ENCODE data around the gene COL26A1.

- TF ChIP-seq REST (IDR thresholded peaks at IDR 0.05; ENCODE audit: insufficient replicate concordance, low read depth): no peak
- TF ChIP-seq, protein P1, sequence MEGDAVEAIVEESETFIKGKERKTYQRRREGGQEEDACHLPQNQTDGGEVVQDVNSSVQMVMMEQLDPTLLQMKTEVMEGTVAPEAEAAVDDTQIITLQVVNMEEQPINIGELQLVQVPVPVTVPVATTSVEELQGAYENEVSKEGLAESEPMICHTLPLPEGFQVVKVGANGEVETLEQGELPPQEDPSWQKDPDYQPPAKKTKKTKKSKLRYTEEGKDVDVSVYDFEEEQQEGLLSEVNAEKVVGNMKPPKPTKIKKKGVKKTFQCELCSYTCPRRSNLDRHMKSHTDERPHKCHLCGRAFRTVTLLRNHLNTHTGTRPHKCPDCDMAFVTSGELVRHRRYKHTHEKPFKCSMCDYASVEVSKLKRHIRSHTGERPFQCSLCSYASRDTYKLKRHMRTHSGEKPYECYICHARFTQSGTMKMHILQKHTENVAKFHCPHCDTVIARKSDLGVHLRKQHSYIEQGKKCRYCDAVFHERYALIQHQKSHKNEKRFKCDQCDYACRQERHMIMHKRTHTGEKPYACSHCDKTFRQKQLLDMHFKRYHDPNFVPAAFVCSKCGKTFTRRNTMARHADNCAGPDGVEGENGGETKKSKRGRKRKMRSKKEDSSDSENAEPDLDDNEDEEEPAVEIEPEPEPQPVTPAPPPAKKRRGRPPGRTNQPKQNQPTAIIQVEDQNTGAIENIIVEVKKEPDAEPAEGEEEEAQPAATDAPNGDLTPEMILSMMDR (IDR thresholded peaks at IDR 0.05; ENCODE audit: insufficient read depth, low read length): no peak
These were observed 69.6 kb downstream of the COL26A1 start for GRCh38 chr7:101432316-101432715.
